Measurements from ENCODE around the gene KCNJ6. TPM values are rescaled to one million over a fixed set of nuclear protein-coding genes. Genes with fewer than 3 reads are reported as not detected.

Gene KCNJ6
- total RNA-seq, 1 experiment from 2014 or later, result 1.2 TPM

DNA sequence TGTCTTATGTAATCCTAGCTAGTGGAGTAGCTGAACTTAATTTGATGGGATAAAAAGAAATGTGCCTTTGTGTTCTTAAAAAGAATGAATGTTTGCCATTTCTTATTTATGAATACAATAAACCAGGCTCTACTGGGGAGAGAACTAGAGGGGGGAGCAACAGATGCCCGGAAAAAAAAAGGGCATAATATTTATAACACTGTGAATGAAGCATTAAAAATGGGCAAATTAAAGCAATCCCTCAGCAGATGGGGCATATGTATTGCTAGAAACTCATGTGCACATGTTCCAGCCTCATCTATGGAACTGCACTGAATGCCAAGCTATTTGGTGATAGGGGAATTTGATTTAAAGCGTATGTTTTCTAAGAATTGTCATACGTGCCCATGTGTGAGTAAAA is 42.3 kb upstream of the KCNJ6 start:
- H4K20me1 ChIP-seq (ENCODE audit: control insufficient read depth, insufficient read depth, insufficient read length), result no peaks in the 10 kb centered on the region
- TF ChIP-seq CTCF (conservative IDR thresholded peaks at IDR 0.05), result no peak
- no peak overlapping the region for H2BK12ac ChIP-seq (ENCODE audit: insufficient read length, low read depth, low read length)
- H2AFZ ChIP-seq (ENCODE audit: low read length), result no peak overlapping the region
- H3K4me1 ChIP-seq (ENCODE audit: insufficient read depth, low read length), result no peaks in the 10 kb centered on the region
- H3K27ac ChIP-seq (ENCODE audit: insufficient read length, low read depth, low read length), result no peak overlapping the region
- H3K4ac ChIP-seq (ENCODE audit: low read depth, low read length), result no peak overlapping the region
- no peaks in the 10 kb centered on the region for H3K9me3 ChIP-seq (ENCODE audit: control insufficient read depth, low read depth, low read length)
- H3K56ac ChIP-seq (ENCODE audit: insufficient read length, low read depth, low read length), result no peak overlapping the region
- Mint-ChIP-seq H3K9me3 (no peaks in the 10 kb centered on the region), H3K4me3 (no peak overlapping the region), H3K36me3 (ENCODE audit: insufficient read depth in 1 of 3, low read depth in 3 of 3) (no peaks in the 10 kb centered on the region), H3K27me3 (ENCODE audit: low read depth) (no peaks in the 10 kb centered on the region; the same call in 1 of the 2 replicates), H3K27ac (no peak overlapping the region), H3K4me1 (no peaks in the 10 kb centered on the region)
- no peaks in the 10 kb centered on the region for H3K79me2 ChIP-seq (ENCODE audit: insufficient read depth, low read length)
- H3K23ac ChIP-seq (ENCODE audit: insufficient read length, low read depth, low read length), result no peak overlapping the region
- H3K79me1 ChIP-seq (ENCODE audit: insufficient read depth, low read depth, low read length, poor library complexity, severe bottlenecking), result no peaks in the 10 kb centered on the region
- H2BK5ac ChIP-seq (ENCODE audit: insufficient read length, low read length), result no peak overlapping the region
- no peak overlapping the region for H4K5ac ChIP-seq (ENCODE audit: insufficient read length, low read depth, low read length)
- no peak overlapping the region for H2AK5ac ChIP-seq (ENCODE audit: insufficient read length, low read length)
- no peak overlapping the region for H4K91ac ChIP-seq (ENCODE audit: insufficient read length, low read depth, low read length)
- no peak overlapping the region for H3K9ac ChIP-seq (ENCODE audit: extremely low read depth, insufficient read length, low read length)
- no peak overlapping the region for H3K14ac ChIP-seq (ENCODE audit: insufficient read depth, low read length)
- no peaks in the 10 kb centered on the region for H3K27me3 ChIP-seq (ENCODE audit: insufficient read depth, low read length)
- H2BK120ac ChIP-seq (ENCODE audit: low read depth, low read length, poor library complexity, severe bottlenecking), result no peak overlapping the region
- no peak overlapping the region for H3T11ph ChIP-seq (ENCODE audit: low read length)
- no peak overlapping the region for H4K8ac ChIP-seq (replicated peaks; ENCODE audit: insufficient read length, low read depth, low read length)
- no peaks in the 10 kb centered on the region for H3K23me2 ChIP-seq (ENCODE audit: insufficient read length, low read depth, low read length, poor library complexity, severe bottlenecking)
- H3K4me2 ChIP-seq (ENCODE audit: insufficient read depth, insufficient read length, low read length), result no peak overlapping the region
- no peak overlapping the region for H2BK20ac ChIP-seq (ENCODE audit: low read depth, low read length, poor library complexity, severe bottlenecking)
- whole genome bisulfite sequencing (ENCODE audit: extremely low coverage, insufficient read length, low lambda C conversion rate), result no CpG with 5 or more reads among the region's 3 CpGs
- no peak for DNase-seq
- no peak overlapping the region for H2BK15ac ChIP-seq (ENCODE audit: low read depth, low read length)
- no peak overlapping the region for H3K18ac ChIP-seq (ENCODE audit: insufficient read length, low read depth, low read length)

Data from H9 (cell line).